HFFc6 (cell line): ENCODE data around the gene TENM3. TPM values are rescaled to one million over a fixed set of nuclear protein-coding genes. Genes with fewer than 3 reads are reported as not detected.

Experiments used
- DNase-seq: peaks from one replicate; pipeline ENCODE4 v3.0.0-alpha.2; 2018
- H3K27ac Mint-ChIP-seq: 2 replicates; pipeline ENCODE4 v1.8.0; 2020; ENCODE audit warnings: mild to moderate bottlenecking, mixed read lengths
- H3K27me3 Mint-ChIP-seq: 2 replicates; pipeline ENCODE4 v1.8.0; 2021; ENCODE audit warnings: mild to moderate bottlenecking, moderate library complexity, mixed read lengths; ENCODE audit not compliant: insufficient read depth
- H3K36me3 Mint-ChIP-seq: 2 replicates; pipeline ENCODE4 v1.8.0; 2021; ENCODE audit warnings: low read depth, mixed read lengths
- H3K4me1 Mint-ChIP-seq: 2 replicates; pipeline ENCODE4 v1.8.0; 2020; ENCODE audit warnings: low read depth, mixed read lengths
- H3K4me3 Mint-ChIP-seq: 2 replicates; pipeline ENCODE4 v1.8.0; 2020; ENCODE audit warnings: mild to moderate bottlenecking, moderate library complexity, mixed read lengths
- H3K9me3 Mint-ChIP-seq: 2 replicates; pipeline ENCODE4 v1.8.0; 2020; ENCODE audit warnings: mild to moderate bottlenecking, mixed read lengths
- CTCF ChIP-seq: fragments of 200-600 bp; sonication (generic); IDR thresholded peaks from 2 replicates; pipeline ENCODE4 v1.5.0; 2021; ENCODE audit warnings: antibody characterized with exemption, mild to moderate bottlenecking
- total RNA-seq, 6 experiments: library from RNA; stranded (reverse); fragmentation: NEBNext Ultra II Directional; extraction: Animal tissue kit (Norgen Biotek cat#: 25700); gene quantifications; 2 replicates in 1 of 6; 3 replicates in 5 of 6; pipeline ENCODE4 v1.2.3, GENCODE V29; 2021

TENM3 gene
- total RNA-seq, 6 experiments from 2014 or later, result 31.1 to 52.1 (median 42.0) TPM

GRCh38 chr4:182343453-182343852 is 100.3 kb downstream of the TENM3 start:
- Mint-ChIP-seq H3K36me3 (peaks cover 5% of the 10 kb centered on the region; the same call in 1 of the 2 replicates), H3K4me1 (peaks cover 17% of the 10 kb centered on the region), H3K27ac (no peak overlapping the region), H3K27me3 (no peaks in the 10 kb centered on the region), H3K4me3 (no peak overlapping the region), H3K9me3 (no peaks in the 10 kb centered on the region)
- TF ChIP-seq CTCF, result no peak
- DNase-seq, result no peak

DNA sequence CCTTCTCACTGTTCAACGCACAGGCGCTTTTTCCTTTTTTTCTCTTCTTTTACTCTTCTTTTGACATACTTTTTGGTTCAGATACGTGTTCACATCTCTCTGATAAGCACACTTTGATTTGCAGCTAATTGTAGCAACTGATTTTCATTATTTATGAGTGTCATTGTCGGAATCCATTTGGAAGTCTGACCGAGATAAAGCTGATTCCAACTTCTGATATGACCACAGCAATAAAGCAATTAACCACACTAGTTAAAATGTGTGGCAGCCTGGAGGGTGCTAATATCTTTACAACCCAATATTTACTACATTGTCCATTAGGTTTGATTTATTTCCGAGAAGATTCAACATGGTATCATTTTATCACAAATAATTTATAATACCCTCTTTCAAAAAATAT is 101.8 kb downstream of the TENM3 start:
- Mint-ChIP-seq H3K4me3 (no peak overlapping the region), H3K36me3 (peaks cover 5% of the 10 kb centered on the region; the same call in 1 of the 2 replicates), H3K27ac (no peak overlapping the region), H3K4me1 (peaks cover 6% of the 10 kb centered on the region), H3K27me3 (no peaks in the 10 kb centered on the region), H3K9me3 (no peaks in the 10 kb centered on the region)
- no peak for DNase-seq
- TF ChIP-seq CTCF, result no peak

DNA sequence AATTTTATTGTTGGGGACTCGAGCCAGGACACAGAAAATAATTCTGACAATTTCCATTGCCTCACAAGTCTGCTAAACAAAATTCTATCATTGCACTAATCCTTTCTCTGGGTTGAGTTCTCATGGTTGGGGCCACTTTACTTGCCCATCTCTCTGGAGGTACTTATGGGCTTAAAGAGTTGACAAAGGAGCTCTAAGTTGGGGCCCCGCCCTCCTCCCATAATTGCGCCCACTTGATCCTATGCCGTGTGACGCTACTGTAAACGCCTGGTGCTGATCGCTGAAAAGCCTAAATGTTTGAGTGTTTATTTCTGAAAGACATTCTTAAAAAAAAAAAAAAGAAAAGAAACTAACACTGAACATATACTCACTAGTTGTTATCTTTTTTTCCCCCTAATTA is 103.0 kb downstream of the TENM3 start:
- Mint-ChIP-seq H3K36me3 (peaks cover 5% of the 10 kb centered on the region; the same call in 1 of the 2 replicates), H3K27ac (no peak overlapping the region), H3K4me1 (peaks cover 4% of the 10 kb centered on the region; the same call in 1 of the 2 replicates), H3K4me3 (no peak overlapping the region), H3K9me3 (no peaks in the 10 kb centered on the region), H3K27me3 (no peaks in the 10 kb centered on the region)
- TF ChIP-seq CTCF, result no peak
- DNase-seq, result no peak

- Mint-ChIP-seq H3K27me3 (no peaks in the 10 kb centered on the region), H3K4me3 (no peak overlapping the region), H3K36me3 (peaks cover 4% of the 10 kb centered on the region; the same call in 1 of the 2 replicates), H3K27ac (no peak overlapping the region), H3K4me1 (peaks cover 4% of the 10 kb centered on the region; the same call in 1 of the 2 replicates), H3K9me3 (no peaks in the 10 kb centered on the region)
- TF ChIP-seq CTCF, result no peak
- DNase-seq, result no peak
Measured at GRCh38 chr4:182346675-182347375, 103.6 kb downstream of the TENM3 start.

GRCh38 chr4:182348779-182349326 is 105.7 kb downstream of the TENM3 start:
- Mint-ChIP-seq H3K27me3 (no peaks in the 10 kb centered on the region), H3K9me3 (no peaks in the 10 kb centered on the region), H3K36me3 (no peaks in the 10 kb centered on the region), H3K4me1 (peaks cover 4% of the 10 kb centered on the region; the same call in 1 of the 2 replicates), H3K4me3 (no peak overlapping the region), H3K27ac (no peak overlapping the region)
- no peak for TF ChIP-seq CTCF
- DNase-seq, result no peak
